H1 (cell line): ENCODE results near the gene SLCO4A1.

ENCODE experiments used
- BCL11A ChIP-seq, 2 experiments: IDR thresholded peaks; one replicate each; pipeline ENCODE4 v1.6.1; 2011; ENCODE audit warnings: low read depth in 2 of 2, low read length in 2 of 2, mild to moderate bottlenecking in 2 of 2
- CHD2 ChIP-seq: IDR thresholded peaks from 2 replicates; pipeline ENCODE4 v1.6.1; 2012; ENCODE audit warnings: low read length, improper control_type of control experiment
- CTCF ChIP-seq, 3 experiments: IDR thresholded peaks; 1 replicate in 2 of 3; 2 replicates in 1 of 3; pipeline versions ENCODE4 v1.5.1 to v1.6.1; 2011; ENCODE audit warnings: low read length in 3 of 3, mild to moderate bottlenecking in 3 of 3, inconsistent platforms in 2 of 3, low read depth in 1 of 3, moderate library complexity in 1 of 3; ENCODE audit not compliant: insufficient read depth in 1 of 3; ENCODE audit errors: control extremely low read depth in 1 of 3
- EZH2 ChIP-seq: fragments of 200-600 bp; sonication (generic); IDR thresholded peaks from 2 replicates; pipeline ENCODE4 v1.7.1; 2012; ENCODE audit warnings: low read depth, mild to moderate bottlenecking, moderate library complexity, low read length, inconsistent platforms; ENCODE audit not compliant: severe bottlenecking
- GTF2F1 ChIP-seq: IDR thresholded peaks from 2 replicates; pipeline ENCODE4 v1.6.1; 2012; ENCODE audit warnings: low read depth, low read length, improper control_type of control experiment, borderline replicate concordance
- NRF1 ChIP-seq: IDR thresholded peaks from 2 replicates; pipeline ENCODE4 v1.6.1; 2011; ENCODE audit warnings: mild to moderate bottlenecking, low read depth, low read length, improper control_type of control experiment
- SP2 ChIP-seq: IDR thresholded peaks from 2 replicates; pipeline ENCODE4 v1.6.1; 2012; ENCODE audit warnings: mild to moderate bottlenecking, low read length, inconsistent platforms
- SRF ChIP-seq: IDR thresholded peaks from 2 replicates; pipeline ENCODE4 v1.6.1; 2011; ENCODE audit warnings: mild to moderate bottlenecking, low read depth, low read length, moderate library complexity
- YY1 ChIP-seq: IDR thresholded peaks from 2 replicates; pipeline ENCODE4 v1.6.1; 2011; ENCODE audit warnings: low read depth, mild to moderate bottlenecking, low read length
- TF ChIP-seq, protein P1 (sequence below): IDR thresholded peaks from 2 replicates; pipeline ENCODE4 v1.6.1; 2011; ENCODE audit warnings: low read depth, mild to moderate bottlenecking, low read length; ENCODE audit not compliant: insufficient read depth
- TF ChIP-seq, protein P2 (sequence below): IDR thresholded peaks from 2 replicates; pipeline ENCODE4 v1.6.1; 2012; ENCODE audit warnings: inconsistent platforms
- TF ChIP-seq, protein P3 (sequence below): IDR thresholded peaks from 2 replicates; pipeline ENCODE4 v1.6.1; 2012; ENCODE audit warnings: low read length, inconsistent platforms

DNA sequence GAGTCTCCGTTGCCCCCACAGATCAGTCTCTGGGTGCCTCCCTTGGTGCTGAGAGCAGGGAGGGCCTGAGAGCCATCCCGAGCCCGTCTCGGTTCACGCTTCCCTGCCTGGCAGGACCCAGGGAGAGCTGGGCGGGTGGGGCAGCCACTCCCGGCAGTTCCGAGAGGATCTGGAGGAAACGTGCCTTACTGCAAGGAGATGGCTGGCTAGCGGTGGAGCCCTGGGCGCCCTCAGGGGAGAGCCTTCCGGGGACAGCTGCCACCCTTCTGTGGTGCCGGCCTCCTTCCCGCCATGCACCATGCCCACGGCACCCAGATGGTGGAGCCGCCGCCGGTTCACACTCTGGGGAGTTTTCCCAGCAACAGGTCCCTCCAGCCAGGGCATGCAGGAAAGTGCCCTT is 45.8 kb upstream of the SLCO4A1 start:
- TF ChIP-seq CHD2: no peak
- no peak for TF ChIP-seq CTCF (IDR thresholded peaks at IDR 0.05; ENCODE audit: control extremely low read depth in 1 of 3, insufficient read depth in 1 of 3, low read depth in 1 of 3, low read length in 3 of 3)
- TF ChIP-seq, protein P1, sequence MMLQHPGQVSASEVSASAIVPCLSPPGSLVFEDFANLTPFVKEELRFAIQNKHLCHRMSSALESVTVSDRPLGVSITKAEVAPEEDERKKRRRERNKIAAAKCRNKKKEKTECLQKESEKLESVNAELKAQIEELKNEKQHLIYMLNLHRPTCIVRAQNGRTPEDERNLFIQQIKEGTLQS: no peak
- TF ChIP-seq YY1: no peak
- TF ChIP-seq, protein P2, sequence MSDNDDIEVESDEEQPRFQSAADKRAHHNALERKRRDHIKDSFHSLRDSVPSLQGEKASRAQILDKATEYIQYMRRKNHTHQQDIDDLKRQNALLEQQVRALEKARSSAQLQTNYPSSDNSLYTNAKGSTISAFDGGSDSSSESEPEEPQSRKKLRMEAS: no peak
- TF ChIP-seq EZH2: no peak
- no peak for TF ChIP-seq SRF
- TF ChIP-seq, protein P3, sequence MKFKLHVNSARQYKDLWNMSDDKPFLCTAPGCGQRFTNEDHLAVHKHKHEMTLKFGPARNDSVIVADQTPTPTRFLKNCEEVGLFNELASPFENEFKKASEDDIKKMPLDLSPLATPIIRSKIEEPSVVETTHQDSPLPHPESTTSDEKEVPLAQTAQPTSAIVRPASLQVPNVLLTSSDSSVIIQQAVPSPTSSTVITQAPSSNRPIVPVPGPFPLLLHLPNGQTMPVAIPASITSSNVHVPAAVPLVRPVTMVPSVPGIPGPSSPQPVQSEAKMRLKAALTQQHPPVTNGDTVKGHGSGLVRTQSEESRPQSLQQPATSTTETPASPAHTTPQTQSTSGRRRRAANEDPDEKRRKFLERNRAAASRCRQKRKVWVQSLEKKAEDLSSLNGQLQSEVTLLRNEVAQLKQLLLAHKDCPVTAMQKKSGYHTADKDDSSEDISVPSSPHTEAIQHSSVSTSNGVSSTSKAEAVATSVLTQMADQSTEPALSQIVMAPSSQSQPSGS: no peak
- TF ChIP-seq NRF1: no peak
- TF ChIP-seq BCL11A (IDR thresholded peaks at IDR 0.05; ENCODE audit: low read depth in 2 of 2, low read length in 2 of 2): no peak
- no peak for TF ChIP-seq GTF2F1
- no peak for TF ChIP-seq SP2
